Measurements from ENCODE around the gene CDKL5. TPM values are rescaled to one million over a fixed set of nuclear protein-coding genes. Genes with fewer than 3 reads are reported as not detected.

The CDKL5 gene
- total RNA-seq, 2 experiments from 2014 or later: 2.2 to 2.4 TPM

GRCh38 chrX:18607966-18608365 lies 182.6 kb downstream of the CDKL5 start:
- no peak overlapping the region for H3K4me3 Mint-ChIP-seq
- no peaks in the 10 kb centered on the region for H3K4me1 Mint-ChIP-seq (ENCODE audit: low read depth)
- no peaks in the 10 kb centered on the region for H3K9me3 ChIP-seq (ENCODE audit: control insufficient read depth in 1 of 2, insufficient read depth in 1 of 2, low read length in 2 of 2)
- CTCF ChIA-PET: no interaction called here
- no peaks in the 10 kb centered on the region for H3K9me3 Mint-ChIP-seq
- TF ChIP-seq CTCF (IDR thresholded peaks at IDR 0.05): no peak
- H3K4me1 ChIP-seq (ENCODE audit: insufficient read depth, low read length): no peaks in the 10 kb centered on the region
- no peak overlapping the region for H3K4me3 ChIP-seq (ENCODE audit: low read length)
- peaks cover 28% of the 10 kb centered on the region for H3K36me3 Mint-ChIP-seq (ENCODE audit: low read depth)
- DNase-seq (no peak), ATAC-seq (ENCODE audit: poor library complexity) (no peak)
- H3K27ac Mint-ChIP-seq: no peak overlapping the region
- POLR2A ChIA-PET: no interaction called here
- H3K36me3 ChIP-seq (ENCODE audit: insufficient read depth, low read length): peaks cover 4% of the 10 kb centered on the region
- H3K27me3 ChIP-seq (ENCODE audit: control insufficient read depth in 1 of 2, insufficient read depth in 2 of 2, low read length in 2 of 2): no peaks in the 10 kb centered on the region
- no peaks in the 10 kb centered on the region for H3K27me3 Mint-ChIP-seq
- H3K27ac ChIP-seq (ENCODE audit: low read depth in 1 of 2, low read length in 2 of 2): no peak overlapping the region
- intact Hi-C loops (cut with DNase I, micrococcal nuclease): no loop called here

GRCh38 chrX:18613930-18614639 lies 188.7 kb downstream of the CDKL5 start:
- Histone ChIP-seq H3K9me3 (ENCODE audit: control insufficient read depth in 1 of 2, insufficient read depth in 1 of 2, low read length in 2 of 2) (no peaks in the 10 kb centered on the region), H3K27me3 (ENCODE audit: control insufficient read depth in 1 of 2, insufficient read depth in 2 of 2, low read length in 2 of 2) (no peaks in the 10 kb centered on the region), H3K4me3 (ENCODE audit: low read length) (no peak overlapping the region), H3K27ac (ENCODE audit: low read depth in 1 of 2, low read length in 2 of 2) (no peak overlapping the region), H3K36me3 (ENCODE audit: insufficient read depth, low read length) (no peaks in the 10 kb centered on the region), H3K4me1 (ENCODE audit: insufficient read depth, low read length) (no peaks in the 10 kb centered on the region)
- Mint-ChIP-seq H3K27me3 (no peaks in the 10 kb centered on the region), H3K4me1 (ENCODE audit: low read depth) (no peaks in the 10 kb centered on the region), H3K9me3 (no peaks in the 10 kb centered on the region), H3K4me3 (no peak overlapping the region), H3K27ac (no peak overlapping the region), H3K36me3 (ENCODE audit: low read depth) (peaks cover 21% of the 10 kb centered on the region)
- TF ChIP-seq CTCF (IDR thresholded peaks at IDR 0.05): no peak
- ChIA-PET POLR2A (no interaction called here), CTCF (no interaction called here)
- intact Hi-C loops (cut with DNase I, micrococcal nuclease): no loop called here
- DNase-seq (no peak), ATAC-seq (ENCODE audit: poor library complexity) (no peak)

- H3K9me3 ChIP-seq (ENCODE audit: control insufficient read depth in 1 of 2, insufficient read depth in 1 of 2, low read length in 2 of 2): no peaks in the 10 kb centered on the region
- no peak overlapping the region for H3K4me3 ChIP-seq (ENCODE audit: low read length)
- H3K27ac ChIP-seq (ENCODE audit: low read depth in 1 of 2, low read length in 2 of 2): no peak overlapping the region
- ATAC-seq (ENCODE audit: poor library complexity): no peak
- no peaks in the 10 kb centered on the region for H3K27me3 Mint-ChIP-seq
- no peak for DNase-seq
- POLR2A ChIA-PET: no interaction called here
- intact Hi-C loops (cut with DNase I, micrococcal nuclease): no loop called here
- no peaks in the 10 kb centered on the region for H3K36me3 ChIP-seq (ENCODE audit: insufficient read depth, low read length)
- no peaks in the 10 kb centered on the region for H3K27me3 ChIP-seq (ENCODE audit: control insufficient read depth in 1 of 2, insufficient read depth in 2 of 2, low read length in 2 of 2)
- no peaks in the 10 kb centered on the region for H3K4me1 ChIP-seq (ENCODE audit: insufficient read depth, low read length)
- H3K36me3 Mint-ChIP-seq (ENCODE audit: low read depth): peaks cover 20% of the 10 kb centered on the region
- CTCF ChIA-PET: no interaction called here
- no peak overlapping the region for H3K27ac Mint-ChIP-seq
- H3K4me1 Mint-ChIP-seq (ENCODE audit: low read depth): no peaks in the 10 kb centered on the region
- H3K9me3 Mint-ChIP-seq: no peaks in the 10 kb centered on the region
- no peak for TF ChIP-seq CTCF (IDR thresholded peaks at IDR 0.05)
- H3K4me3 Mint-ChIP-seq: no peak overlapping the region
Observed at GRCh38 chrX:18616688-18617406, 191.4 kb downstream of the CDKL5 start.
